Upper lobe of left lung (tissue), 6 donors: Measurements from ENCODE around the gene TMEM132D. TPM values are rescaled to one million over a fixed set of nuclear protein-coding genes. Genes with fewer than 3 reads are reported as not detected.

ENCODE experiments used
- ATAC-seq, 2 donors: fragments of 200-7000 bp; cut with Tn5 transposase; one replicate each; pipeline ENCODE4 v1.9.1; 2022; ENCODE audit warnings: mild to moderate bottlenecking in 2 of 2, moderate library complexity in 2 of 2; ENCODE audit not compliant: low FRiP score in 2 of 2
- DNase-seq, 2 donors: peaks; one replicate each; pipeline ENCODE4 v3.0.0-alpha.2; 2019 to 2020
- H3K27ac ChIP-seq, 4 donors: fragments of 200-600 bp; sonication (generic); one replicate each; pipeline ENCODE4 v1.5.1; 2016 to 2019
- H3K27me3 ChIP-seq, 4 donors: fragments of 200-600 bp; sonication (generic); one replicate each; pipeline ENCODE4 v1.5.1; 2017 to 2019
- H3K36me3 ChIP-seq, 4 donors: fragments of 200-600 bp; sonication (generic); one replicate each; pipeline ENCODE4 v1.5.1; 2016 to 2019
- H3K4me1 ChIP-seq, 4 donors: fragments of 200-600 bp; sonication (generic); one replicate each; pipeline ENCODE4 v1.5.1; 2018 to 2019
- H3K4me3 ChIP-seq, 4 donors: fragments of 200-600 bp; sonication (generic); one replicate each; pipeline ENCODE4 v1.5.1; 2017 to 2019; ENCODE audit warnings: mild to moderate bottlenecking in 2 of 4, moderate library complexity in 1 of 4
- H3K9me3 ChIP-seq, 4 donors: fragments of 200-600 bp; sonication (generic); one replicate each; pipeline ENCODE4 v1.5.1; 2018 to 2019
- EP300 ChIP-seq, 4 donors: sonication (generic); formaldehyde crosslinking; IDR thresholded peaks; one replicate each; pipeline ENCODE4 v1.5.1; 2017; ENCODE audit warnings: antibody characterized with exemption in 4 of 4, control low read depth in 2 of 4
- POLR2A ChIP-seq, 4 donors: fragments of 450-650 bp; IDR thresholded peaks; one replicate each; pipeline ENCODE4 v1.5.1; 2016 to 2017; ENCODE audit warnings: antibody characterized with exemption in 4 of 4, mild to moderate bottlenecking in 2 of 4
- POLR2AphosphoS5 ChIP-seq, 2 donors: sonication (generic); formaldehyde crosslinking; IDR thresholded peaks; one replicate each; pipeline ENCODE4 v1.5.1; 2017; ENCODE audit warnings: antibody characterized with exemption in 2 of 2
- WGBS, 2 donors: methylation state at CpG; one replicate each; pipeline ENCODE4 v1.1.5; 2017 to 2018; 5-methylcytosine and 5-hydroxymethylcytosine counted together
- total RNA-seq, 6 donors: library from RNA; depleted of rRNA in 4 of 6; stranded (reverse); fragments of >200 nt in 4 of 6; gene quantifications; one replicate each; pipeline versions ENCODE4 v1.1.0 to v1.2.1, GENCODE V29; 2016 to 2021
- TF ChIP-seq, protein P1 (sequence below), 6 experiments: fragments of 450-650 bp in 4 of 6; fragments of 200-600 bp in 2 of 6; sonication (generic) in 2 of 6; IDR thresholded peaks; one replicate each; pipeline ENCODE4 v1.5.1; 2016 to 2019; ENCODE audit warnings: antibody characterized with exemption in 6 of 6
- donor health status: DM: no; HTN: no; CAD: no; lungs with moderate emphysema.
- donor health status: DM: no; HTN: yes; CAD: no; lungs with severe emphysema.

The TMEM132D gene
- total RNA-seq, 6 donors from 2014 or later, result 0.30 to 1.0 (median 0.79) TPM; not detected in 1

DNA sequence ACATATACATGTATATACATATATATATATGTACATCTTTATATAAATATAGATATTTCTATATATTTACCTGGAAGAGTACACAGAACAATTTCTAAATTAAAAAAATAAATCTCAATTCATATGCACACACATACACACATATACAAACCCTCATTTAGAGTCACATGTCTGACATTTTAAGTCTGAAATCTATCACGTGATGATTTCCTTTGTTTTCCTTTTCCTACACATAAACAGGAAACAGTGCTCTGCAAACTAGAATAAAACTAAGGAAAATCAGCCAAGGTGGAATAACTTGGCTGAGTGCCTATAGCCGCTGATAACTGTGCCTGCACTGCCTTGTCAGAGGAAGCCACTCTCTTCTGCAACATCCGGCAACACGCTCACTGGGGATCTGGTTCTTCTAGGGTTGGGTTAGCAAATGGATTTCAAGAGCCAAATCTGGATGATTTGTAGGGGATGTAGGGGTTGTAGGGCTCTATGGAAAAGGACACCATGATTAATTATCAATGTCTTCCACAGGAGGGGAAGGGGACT is 480.7 kb downstream of the TMEM132D start:
- Histone ChIP-seq H3K36me3 (no peaks in the 10 kb centered on the region), H3K4me3 (no peak overlapping the region), H3K27ac (no peak overlapping the region), H3K9me3 (no peaks in the 10 kb centered on the region), H3K4me1 (no peaks in the 10 kb centered on the region), H3K27me3 (no peaks in the 10 kb centered on the region)
- ATAC-seq (no peak), DNase-seq (no peak)
- TF ChIP-seq, protein P1, sequence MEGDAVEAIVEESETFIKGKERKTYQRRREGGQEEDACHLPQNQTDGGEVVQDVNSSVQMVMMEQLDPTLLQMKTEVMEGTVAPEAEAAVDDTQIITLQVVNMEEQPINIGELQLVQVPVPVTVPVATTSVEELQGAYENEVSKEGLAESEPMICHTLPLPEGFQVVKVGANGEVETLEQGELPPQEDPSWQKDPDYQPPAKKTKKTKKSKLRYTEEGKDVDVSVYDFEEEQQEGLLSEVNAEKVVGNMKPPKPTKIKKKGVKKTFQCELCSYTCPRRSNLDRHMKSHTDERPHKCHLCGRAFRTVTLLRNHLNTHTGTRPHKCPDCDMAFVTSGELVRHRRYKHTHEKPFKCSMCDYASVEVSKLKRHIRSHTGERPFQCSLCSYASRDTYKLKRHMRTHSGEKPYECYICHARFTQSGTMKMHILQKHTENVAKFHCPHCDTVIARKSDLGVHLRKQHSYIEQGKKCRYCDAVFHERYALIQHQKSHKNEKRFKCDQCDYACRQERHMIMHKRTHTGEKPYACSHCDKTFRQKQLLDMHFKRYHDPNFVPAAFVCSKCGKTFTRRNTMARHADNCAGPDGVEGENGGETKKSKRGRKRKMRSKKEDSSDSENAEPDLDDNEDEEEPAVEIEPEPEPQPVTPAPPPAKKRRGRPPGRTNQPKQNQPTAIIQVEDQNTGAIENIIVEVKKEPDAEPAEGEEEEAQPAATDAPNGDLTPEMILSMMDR (IDR thresholded peaks at IDR 0.05), result no peak
- TF ChIP-seq EP300 (IDR thresholded peaks at IDR 0.05), result no peak
- no peak for TF ChIP-seq POLR2A (IDR thresholded peaks at IDR 0.05)
- TF ChIP-seq POLR2AphosphoS5 (IDR thresholded peaks at IDR 0.05), result no peak
- WGBS, 2 donors, result 50 to 67% methylated on average over 4 of the region's 4 CpGs

DNA sequence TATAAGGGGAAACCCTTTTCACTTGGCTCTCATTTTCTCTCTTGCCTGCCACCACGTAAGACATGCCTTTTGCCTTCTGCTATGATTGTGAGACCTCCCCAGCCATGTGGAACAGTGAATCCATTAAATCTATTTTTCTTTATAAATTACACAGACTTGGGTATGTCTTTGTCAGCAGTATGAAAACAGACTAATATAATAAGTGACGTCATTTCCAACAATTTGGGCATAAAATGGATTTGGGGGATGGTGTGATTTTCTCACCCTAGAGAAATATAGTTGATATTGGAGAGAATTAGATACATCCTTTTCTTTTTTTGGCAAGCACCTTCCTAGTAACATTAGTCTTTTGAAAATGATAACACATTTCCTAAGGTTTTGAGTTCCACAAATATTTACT is 490.5 kb downstream of the TMEM132D start:
- H3K9me3 ChIP-seq, result no peaks in the 10 kb centered on the region
- TF ChIP-seq POLR2A (IDR thresholded peaks at IDR 0.05) (no peak), EP300 (IDR thresholded peaks at IDR 0.05) (no peak), POLR2AphosphoS5 (IDR thresholded peaks at IDR 0.05) (no peak)
- TF ChIP-seq, protein P1 (IDR thresholded peaks at IDR 0.05), result no peak
- 77 to 78% methylated on average over 2 of the region's 2 CpGs for WGBS, 2 donors

DNA sequence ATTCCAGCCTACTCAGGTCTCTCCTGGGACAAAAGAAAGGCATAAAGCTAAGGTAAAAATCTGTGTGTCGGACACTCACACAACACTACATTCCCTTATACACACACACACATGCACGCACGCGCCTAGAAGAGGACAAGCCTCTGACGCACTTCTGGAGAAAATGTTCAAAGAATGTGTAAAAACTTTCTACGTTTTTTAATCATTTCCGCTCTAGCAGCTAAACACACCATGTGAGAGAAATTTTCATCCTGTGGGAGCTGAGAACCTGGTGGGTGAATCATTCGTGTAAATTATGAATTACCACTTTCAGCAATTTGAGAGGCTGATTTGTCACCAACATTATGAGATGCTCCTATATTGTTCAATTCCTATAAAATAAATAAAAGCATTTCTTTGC is 494.5 kb downstream of the TMEM132D start:
- Histone ChIP-seq H3K27ac (no peak overlapping the region), H3K4me1 (no peaks in the 10 kb centered on the region), H3K36me3 (no peaks in the 10 kb centered on the region), H3K27me3 (no peaks in the 10 kb centered on the region), H3K9me3 (no peaks in the 10 kb centered on the region), H3K4me3 (no peak overlapping the region)
- no peak for DNase-seq
- TF ChIP-seq POLR2AphosphoS5 (IDR thresholded peaks at IDR 0.05) (no peak), POLR2A (IDR thresholded peaks at IDR 0.05) (no peak), EP300 (IDR thresholded peaks at IDR 0.05) (no peak)
- TF ChIP-seq, protein P1 (IDR thresholded peaks at IDR 0.05), result no peak
- 74 to 78% methylated on average over 8 of the region's 8 CpGs for WGBS, 2 donors
- no peak for ATAC-seq

More for the DNA sequence above, 490.5 kb downstream of the TMEM132D start:
- DNase-seq (no peak), ATAC-seq (no peak)
- Histone ChIP-seq H3K4me1 (no peaks in the 10 kb centered on the region), H3K27ac (no peak overlapping the region), H3K4me3 (no peak overlapping the region), H3K36me3 (no peaks in the 10 kb centered on the region), H3K27me3 (no peaks in the 10 kb centered on the region)

DNA sequence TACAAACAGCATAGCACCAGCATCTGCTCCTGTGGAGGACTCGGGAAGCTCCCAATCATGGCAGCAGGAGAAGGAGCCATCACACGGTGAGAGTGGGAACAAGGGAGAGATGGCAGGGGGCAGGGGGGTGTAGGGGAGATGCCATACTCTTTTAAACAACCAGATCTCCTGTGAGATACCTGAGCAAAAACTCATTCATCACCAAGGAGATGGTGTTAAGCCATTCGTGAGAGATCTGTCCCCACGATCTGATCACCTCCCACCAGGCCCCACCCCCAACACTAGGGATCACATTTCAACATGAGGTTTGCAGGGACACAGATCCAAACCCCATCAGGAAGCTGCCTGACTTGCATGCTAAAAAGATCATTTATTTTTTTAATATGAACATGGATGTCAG is 499.3 kb downstream of the TMEM132D start:
- TF ChIP-seq EP300 (IDR thresholded peaks at IDR 0.05) (no peak), POLR2A (IDR thresholded peaks at IDR 0.05) (no peak), POLR2AphosphoS5 (IDR thresholded peaks at IDR 0.05) (no peak)
- TF ChIP-seq, protein P1 (IDR thresholded peaks at IDR 0.05), result no peak
- DNase-seq (no peak), ATAC-seq (no peak)
- no peak overlapping the region for H3K4me3 ChIP-seq
- no peaks in the 10 kb centered on the region for H3K4me1 ChIP-seq
- 34 to 67% methylated on average over 4 of the region's 4 CpGs for WGBS, 2 donors
- no peaks in the 10 kb centered on the region for H3K36me3 ChIP-seq
- H3K27ac ChIP-seq, result no peak overlapping the region
- no peaks in the 10 kb centered on the region for H3K27me3 ChIP-seq
- no peaks in the 10 kb centered on the region for H3K9me3 ChIP-seq

DNA sequence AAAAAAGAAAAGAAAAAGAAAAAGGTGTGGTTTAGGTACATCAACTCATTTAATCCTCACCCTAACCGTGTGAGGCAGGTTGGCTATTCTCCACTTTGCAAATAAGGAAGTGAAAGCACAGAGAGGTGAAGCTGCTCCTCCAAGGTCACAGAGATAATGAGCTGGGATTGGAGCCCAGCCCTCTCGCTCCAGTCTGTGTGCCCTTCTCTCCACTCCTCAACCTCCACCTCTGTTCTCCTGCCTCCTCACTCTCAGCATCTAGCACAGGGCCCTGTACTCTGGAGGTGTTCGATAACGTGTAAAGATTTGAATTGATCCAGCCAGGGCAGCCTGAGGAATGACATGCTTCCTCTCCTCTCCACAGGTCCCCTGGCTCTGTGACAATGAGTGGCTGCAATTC is 502.3 kb downstream of the TMEM132D start:
- ATAC-seq, result peak in 1 of 2 donors; percentile 61
- WGBS, 2 donors, result 32 to 51% methylated on average over 4 of the region's 4 CpGs

More for the DNA sequence above, 502.3 kb downstream of the TMEM132D start:
- Histone ChIP-seq H3K27ac (no peak overlapping the region), H3K27me3 (no peaks in the 10 kb centered on the region), H3K4me3 (no peak overlapping the region), H3K36me3 (no peaks in the 10 kb centered on the region), H3K4me1 (no peaks in the 10 kb centered on the region), H3K9me3 (no peaks in the 10 kb centered on the region)
- no peak for TF ChIP-seq POLR2A (IDR thresholded peaks at IDR 0.05)
- no peak for TF ChIP-seq POLR2AphosphoS5 (IDR thresholded peaks at IDR 0.05)
- no peak for TF ChIP-seq EP300 (IDR thresholded peaks at IDR 0.05)
- no peak for DNase-seq
